ENCODE measurements around the gene SLC41A1.

SLC41A1 gene

GRCh38 chr1:205756552-205756951, 56.4 kb downstream of the SLC41A1 start:
- Histone ChIP-seq H2AFZ (ENCODE audit: low read depth, low read length) (no peak overlapping the region), H2BK12ac (ENCODE audit: low read length in 2 of 2) (no peak overlapping the region), H4K8ac (ENCODE audit: low read length) (no peak overlapping the region), H3K9ac (ENCODE audit: low read length) (no peak overlapping the region), H3K23ac (ENCODE audit: low read length in 2 of 2) (no peak overlapping the region), H2BK120ac (ENCODE audit: low read depth, low read length) (no peak overlapping the region), H3K4ac (ENCODE audit: low read depth in 1 of 2, low read length in 2 of 2) (no peak overlapping the region), H2BK15ac (ENCODE audit: low read depth, poor library complexity, severe bottlenecking) (no peak overlapping the region), H2BK5ac (ENCODE audit: low read depth, low read length, poor library complexity, severe bottlenecking) (no peak overlapping the region), H3K27ac (ENCODE audit: low read length, poor library complexity, severe bottlenecking) (no peak overlapping the region), H3K36me3 (ENCODE audit: control insufficient read depth in 1 of 2, insufficient read depth in 2 of 2, low read depth in 1 of 2, low read length in 2 of 2) (no peaks in the 10 kb centered on the region), H3K79me1 (replicated peaks; ENCODE audit: low read length, poor library complexity, severe bottlenecking) (no peaks in the 10 kb centered on the region), H3K18ac (ENCODE audit: low read depth in 1 of 2, low read length in 2 of 2) (no peak overlapping the region), H4K91ac (ENCODE audit: low read length) (no peak overlapping the region), H3K4me2 (ENCODE audit: low read length, poor library complexity, severe bottlenecking) (no peak overlapping the region), H3K9me3 (ENCODE audit: control insufficient read depth, low read length) (no peaks in the 10 kb centered on the region), H3K27me3 (ENCODE audit: control insufficient read depth in 1 of 2, insufficient read depth in 1 of 2, low read length in 2 of 2) (peaks cover 0 to 6% of the 10 kb centered on the region in 2 experiments), H3K4me3 (ENCODE audit: insufficient read depth in 1 of 2, low read depth in 1 of 2, low read length in 2 of 2) (no peak overlapping the region), H2AK5ac (ENCODE audit: low read length, severe bottlenecking) (no peak overlapping the region), H3K14ac (ENCODE audit: low read length in 2 of 2) (no peak overlapping the region), H3K4me1 (ENCODE audit: control insufficient read depth, insufficient read depth, low read depth, low read length) (peaks cover 3% of the 10 kb centered on the region)
- WGBS: 100% methylated on average over 1 of the region's 3 CpGs
- no peak for DNase-seq

DNA sequence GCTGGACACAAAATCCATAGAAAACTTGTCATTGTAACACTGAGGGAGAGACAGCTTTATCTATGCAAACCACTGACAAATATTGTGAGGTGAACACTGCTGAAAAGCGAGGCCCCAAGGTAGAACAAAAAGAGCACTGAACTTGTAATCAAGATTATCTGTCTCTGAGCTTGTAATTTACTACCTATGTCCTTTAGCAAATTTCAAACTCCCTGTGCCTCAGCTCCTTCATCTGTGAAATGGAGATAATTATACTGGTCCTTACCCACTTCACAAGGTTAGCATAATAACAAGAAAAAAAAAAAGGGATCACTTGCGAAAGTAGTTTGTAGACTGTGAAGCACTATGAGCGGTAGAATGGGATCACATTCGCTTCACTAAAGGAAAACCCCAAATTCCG, 58.1 kb downstream of the SLC41A1 start:
- WGBS: 91% methylated on average over 4 of the region's 5 CpGs
- Histone ChIP-seq H3K4ac (ENCODE audit: low read depth in 1 of 2, low read length in 2 of 2) (no peak overlapping the region), H3K9ac (ENCODE audit: low read length) (no peak overlapping the region), H3K79me1 (replicated peaks; ENCODE audit: low read length, poor library complexity, severe bottlenecking) (no peaks in the 10 kb centered on the region), H4K8ac (ENCODE audit: low read length) (no peak overlapping the region), H2BK5ac (ENCODE audit: low read depth, low read length, poor library complexity, severe bottlenecking) (no peak overlapping the region), H2BK15ac (ENCODE audit: low read depth, poor library complexity, severe bottlenecking) (no peak overlapping the region), H3K27ac (ENCODE audit: low read length, poor library complexity, severe bottlenecking) (no peak overlapping the region), H3K4me3 (ENCODE audit: insufficient read depth in 1 of 2, low read depth in 1 of 2, low read length in 2 of 2) (no peak overlapping the region), H3K23ac (ENCODE audit: low read length in 2 of 2) (no peak overlapping the region), H4K91ac (ENCODE audit: low read length) (no peak overlapping the region), H2BK12ac (ENCODE audit: low read length in 2 of 2) (no peak overlapping the region), H3K9me3 (ENCODE audit: control insufficient read depth, low read length) (no peaks in the 10 kb centered on the region), H3K4me1 (ENCODE audit: control insufficient read depth, insufficient read depth, low read depth, low read length) (no peaks in the 10 kb centered on the region), H2BK120ac (ENCODE audit: low read depth, low read length) (no peak overlapping the region), H3K27me3 (ENCODE audit: control insufficient read depth in 1 of 2, insufficient read depth in 1 of 2, low read length in 2 of 2) (peaks cover 0 to 6% of the 10 kb centered on the region in 2 experiments), H3K4me2 (ENCODE audit: low read length, poor library complexity, severe bottlenecking) (no peak overlapping the region), H3K14ac (ENCODE audit: low read length in 2 of 2) (no peak overlapping the region), H3K18ac (ENCODE audit: low read depth in 1 of 2, low read length in 2 of 2) (no peak overlapping the region), H2AK5ac (ENCODE audit: low read length, severe bottlenecking) (no peak overlapping the region), H3K36me3 (ENCODE audit: control insufficient read depth in 1 of 2, insufficient read depth in 2 of 2, low read depth in 1 of 2, low read length in 2 of 2) (no peaks in the 10 kb centered on the region), H2AFZ (ENCODE audit: low read depth, low read length) (no peak overlapping the region)
- DNase-seq: no peak

DNA sequence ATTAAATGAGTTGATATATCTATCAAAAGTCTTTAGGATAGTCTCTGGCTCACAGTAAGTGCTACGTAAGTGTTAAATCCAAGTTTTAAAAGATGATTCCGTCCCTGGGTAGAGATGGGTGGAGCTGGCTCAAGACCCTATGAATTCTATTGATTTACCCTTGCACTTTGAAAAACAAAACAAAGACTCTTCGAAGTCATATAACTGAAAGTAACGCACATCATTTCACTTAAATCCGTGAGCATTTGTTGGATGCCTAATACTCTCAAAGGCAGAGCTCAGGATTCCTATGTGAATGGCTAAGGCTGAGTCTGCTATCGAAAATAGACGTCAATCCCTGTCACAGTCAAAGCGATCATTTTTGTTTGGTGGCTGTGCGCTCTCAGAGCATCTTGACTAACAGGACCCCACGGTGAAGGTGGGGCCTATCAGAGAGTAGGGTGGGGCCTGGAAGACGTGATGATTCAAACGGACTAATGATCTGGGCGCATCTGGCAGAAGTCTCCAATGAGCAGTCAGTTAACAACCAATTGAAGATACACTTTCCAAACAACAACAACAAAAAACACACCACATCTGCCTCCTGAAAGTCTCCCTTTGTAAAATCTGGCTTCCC, 61.9 kb downstream of the SLC41A1 start:
- H2AFZ ChIP-seq (ENCODE audit: low read depth, low read length): no peak overlapping the region
- H3K27me3 ChIP-seq (ENCODE audit: control insufficient read depth in 1 of 2, insufficient read depth in 1 of 2, low read length in 2 of 2): peaks cover 0 to 6% of the 10 kb centered on the region in 2 experiments
- H3K14ac ChIP-seq (ENCODE audit: low read length in 2 of 2): no peak overlapping the region
- H2BK120ac ChIP-seq (ENCODE audit: low read depth, low read length): no peak overlapping the region
- no peaks in the 10 kb centered on the region for H3K9me3 ChIP-seq (ENCODE audit: control insufficient read depth, low read length)
- no peak overlapping the region for H3K4me2 ChIP-seq (ENCODE audit: low read length, poor library complexity, severe bottlenecking)
- WGBS: 91% methylated on average over 13 of the region's 13 CpGs
- H3K4me3 ChIP-seq (ENCODE audit: insufficient read depth in 1 of 2, low read depth in 1 of 2, low read length in 2 of 2): peak overlapping the region in 1 of 2 experiments; percentile 89
- H3K4ac ChIP-seq (ENCODE audit: low read depth in 1 of 2, low read length in 2 of 2): no peak overlapping the region
- H3K18ac ChIP-seq (ENCODE audit: low read depth in 1 of 2, low read length in 2 of 2): no peak overlapping the region
- no peak overlapping the region for H2BK15ac ChIP-seq (ENCODE audit: low read depth, poor library complexity, severe bottlenecking)
- H4K8ac ChIP-seq (ENCODE audit: low read length): no peak overlapping the region
- no peak overlapping the region for H3K23ac ChIP-seq (ENCODE audit: low read length in 2 of 2)
- no peaks in the 10 kb centered on the region for H3K79me1 ChIP-seq (replicated peaks; ENCODE audit: low read length, poor library complexity, severe bottlenecking)
- peaks cover 2% of the 10 kb centered on the region for H3K4me1 ChIP-seq (ENCODE audit: control insufficient read depth, insufficient read depth, low read depth, low read length)
- H3K27ac ChIP-seq (ENCODE audit: low read length, poor library complexity, severe bottlenecking): no peak overlapping the region
- no peak overlapping the region for H4K91ac ChIP-seq (ENCODE audit: low read length)
- no peaks in the 10 kb centered on the region for H3K36me3 ChIP-seq (ENCODE audit: control insufficient read depth in 1 of 2, insufficient read depth in 2 of 2, low read depth in 1 of 2, low read length in 2 of 2)
- no peak overlapping the region for H2BK12ac ChIP-seq (ENCODE audit: low read length in 2 of 2)
- peak; percentile 35 for DNase-seq
- peak overlapping the region; percentile 96 for H3K9ac ChIP-seq (ENCODE audit: low read length)
- H2AK5ac ChIP-seq (ENCODE audit: low read length, severe bottlenecking): peak overlapping the region; percentile 26
- no peak overlapping the region for H2BK5ac ChIP-seq (ENCODE audit: low read depth, low read length, poor library complexity, severe bottlenecking)

DNA sequence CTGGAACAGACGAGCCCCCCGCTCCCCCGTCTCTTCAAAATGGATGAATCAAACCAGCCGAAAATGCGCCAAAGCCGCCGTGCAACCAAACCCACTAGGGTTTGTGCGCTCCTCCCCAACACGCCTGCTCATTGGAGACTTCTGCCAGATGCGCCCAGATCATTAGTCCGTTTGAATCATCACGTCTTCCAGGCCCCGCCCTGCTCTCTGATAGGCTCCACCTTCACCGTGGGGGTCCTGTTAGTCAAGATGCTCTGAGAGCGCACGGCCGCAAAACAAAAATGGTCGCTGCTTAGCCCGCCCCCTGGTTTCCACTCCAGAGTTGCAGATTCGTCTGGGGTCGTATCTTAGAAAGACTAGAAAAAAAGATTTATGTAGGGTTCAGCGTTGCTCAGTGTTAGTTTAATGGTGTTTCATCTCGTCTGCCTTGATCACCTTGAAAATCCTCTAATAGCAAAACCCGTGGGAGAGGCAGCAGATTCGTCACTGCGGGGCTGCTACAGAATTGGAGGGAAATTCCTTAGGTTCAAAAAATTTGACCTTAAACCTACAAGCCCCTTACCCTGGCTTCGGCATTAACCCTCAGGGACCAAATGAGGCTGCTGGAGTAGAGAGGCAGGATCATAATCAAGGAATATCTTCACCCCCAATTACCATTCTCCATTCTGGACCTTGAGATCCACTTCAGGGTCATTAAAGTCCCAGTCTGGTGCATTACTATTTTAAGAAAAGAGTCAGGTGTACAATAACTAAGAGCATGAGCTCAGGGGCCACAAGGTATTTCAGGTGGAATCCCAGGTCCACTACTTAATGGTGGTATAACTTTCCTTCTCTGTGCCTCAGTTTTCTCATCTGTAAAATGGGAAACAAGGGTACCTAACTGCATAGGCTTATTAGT, 62.6 kb downstream of the SLC41A1 start, which contains the start of gene NUCKS1:
TSS of gene NUCKS1 (minus strand) at position 45 of the 898 bp plus-strand sequence. CDS start 209 bp downstream, outside the sequence.
- no peaks in the 10 kb centered on the region for H3K9me3 ChIP-seq (ENCODE audit: control insufficient read depth, low read length)
- WGBS: 1% methylated on average over 26 of the region's 27 CpGs
- peak within 1 kb of the TSS; percentile 46 to 92 for H3K4ac ChIP-seq (ENCODE audit: low read depth in 1 of 2, low read length in 2 of 2)

More for the DNA sequence above, 62.6 kb downstream of the SLC41A1 start, which contains the start of gene NUCKS1:
- H4K91ac ChIP-seq (ENCODE audit: low read length): peak within 1 kb of the TSS; percentile 23
- H2AK5ac ChIP-seq (ENCODE audit: low read length, severe bottlenecking): peak within 1 kb of the TSS; percentile 47
- peak within 1 kb of the TSS; percentile 72 to 89 for H3K4me3 ChIP-seq (ENCODE audit: insufficient read depth in 1 of 2, low read depth in 1 of 2, low read length in 2 of 2)
- DNase-seq: peak; percentile 100
- peak within 1 kb of the TSS; percentile 66 for H4K8ac ChIP-seq (ENCODE audit: low read length)
- peak within 1 kb of the TSS; percentile 96 for H3K9ac ChIP-seq (ENCODE audit: low read length)
- H3K27me3 ChIP-seq (ENCODE audit: control insufficient read depth in 1 of 2, insufficient read depth in 1 of 2, low read length in 2 of 2): peaks cover 0 to 3% of the 10 kb centered on the region in 2 experiments
- H2BK120ac ChIP-seq (ENCODE audit: low read depth, low read length): peak within 1 kb of the TSS; percentile 94
- peak within 1 kb of the TSS in 1 of 2 experiments; percentile 84 for H3K23ac ChIP-seq (ENCODE audit: low read length in 2 of 2)
- peak within 1 kb of the TSS; percentile 88 to 96 for H3K18ac ChIP-seq (ENCODE audit: low read depth in 1 of 2, low read length in 2 of 2)
- H2AFZ ChIP-seq (ENCODE audit: low read depth, low read length): no peak within 1 kb of the TSS
- H3K36me3 ChIP-seq (ENCODE audit: control insufficient read depth in 1 of 2, insufficient read depth in 2 of 2, low read depth in 1 of 2, low read length in 2 of 2): peaks cover 0 to 3% of the 10 kb centered on the region in 2 experiments
- H2BK15ac ChIP-seq (ENCODE audit: low read depth, poor library complexity, severe bottlenecking): peak within 1 kb of the TSS; percentile 55
- peak within 1 kb of the TSS; percentile 75 for H2BK5ac ChIP-seq (ENCODE audit: low read depth, low read length, poor library complexity, severe bottlenecking)
- H3K79me1 ChIP-seq (replicated peaks; ENCODE audit: low read length, poor library complexity, severe bottlenecking): no peaks in the 10 kb centered on the region
- H3K14ac ChIP-seq (ENCODE audit: low read length in 2 of 2): peak within 1 kb of the TSS in 1 of 2 experiments; percentile 75
- no peak within 1 kb of the TSS for H2BK12ac ChIP-seq (ENCODE audit: low read length in 2 of 2)
- peak within 1 kb of the TSS; percentile 75 for H3K4me2 ChIP-seq (ENCODE audit: low read length, poor library complexity, severe bottlenecking)
- peaks cover 2% of the 10 kb centered on the region for H3K4me1 ChIP-seq (ENCODE audit: control insufficient read depth, insufficient read depth, low read depth, low read length)
- peak within 1 kb of the TSS; percentile 98 for H3K27ac ChIP-seq (ENCODE audit: low read length, poor library complexity, severe bottlenecking)

Measured in mesenchymal stem cell (in vitro differentiated cells and primary cell).